Body of pancreas (tissue), 4 donors: Measurements from ENCODE around the gene ATXN1.

ENCODE experiments used
- CTCF ChIP-seq, 7 experiments: fragments of 450-650 bp in 4 of 7; fragments of 200-600 bp in 3 of 7; sonication (generic) in 3 of 7; IDR thresholded peaks; one replicate each; pipeline ENCODE4 v1.5.1; 2016 to 2019; ENCODE audit warnings: antibody characterized with exemption in 7 of 7
- POLR2A ChIP-seq, 3 donors: fragments of 450-650 bp; IDR thresholded peaks; one replicate each; pipeline ENCODE4 v1.6.1; 2016; ENCODE audit warnings: antibody characterized with exemption in 3 of 3, mild to moderate bottlenecking in 2 of 3

GRCh38 chr6:16358531-16359138 is 402.6 kb downstream of the ATXN1 start:
- TF ChIP-seq CTCF (IDR thresholded peaks at IDR 0.05) (no peak), POLR2A (IDR thresholded peaks at IDR 0.05) (no peak)
